GM23338 (cell line): ENCODE data around the gene ALDH9A1. TPM values are rescaled to one million over a fixed set of nuclear protein-coding genes. Genes with fewer than 3 reads are reported as not detected.

Experiments
- ATAC-seq: fragments of 200-7000 bp; cut with Tn5 transposase; 3 replicates; pipeline ENCODE4 v1.9.1; 2020
- DNase-seq: peaks from one replicate; pipeline ENCODE4 v3.0.0-alpha.2; 2015; ENCODE audit warnings: low spot score
- H2AFZ ChIP-seq: fragments of 200-600 bp; sonication (generic); 2 replicates; pipeline ENCODE4 v1.8.0; 2016; ENCODE audit warnings: antibody characterized with exemption, mild to moderate bottlenecking, moderate library complexity
- H3F3A ChIP-seq: fragments of 200-600 bp; sonication (generic); replicated peaks from 2 replicates; pipeline ENCODE4 v1.8.0; 2017; ENCODE audit warnings: antibody characterized with exemption, mixed run types, low read depth
- H3K27ac ChIP-seq: fragments of 200-600 bp; sonication (generic); 2 replicates; pipeline ENCODE4 v1.6.1; 2016; ENCODE audit warnings: low read depth
- H3K27me3 ChIP-seq: fragments of 200-600 bp; sonication (generic); 2 replicates; pipeline ENCODE4 v1.8.0; 2016; ENCODE audit warnings: mild to moderate bottlenecking, mixed run types, moderate library complexity; ENCODE audit not compliant: insufficient read depth
- H3K36me3 ChIP-seq: fragments of 200-600 bp; sonication (generic); 2 replicates; pipeline ENCODE4 v1.8.0; 2016; ENCODE audit warnings: mild to moderate bottlenecking; ENCODE audit not compliant: insufficient read depth
- H3K4me1 ChIP-seq: fragments of 200-600 bp; sonication (generic); 2 replicates; pipeline ENCODE4 v1.8.0; 2016; ENCODE audit warnings: mild to moderate bottlenecking, moderate library complexity; ENCODE audit not compliant: insufficient read depth
- H3K4me2 ChIP-seq: fragments of 200-600 bp; sonication (generic); 2 replicates; pipeline ENCODE4 v1.7.1; 2017; ENCODE audit warnings: mixed run types
- H3K4me3 ChIP-seq: fragments of 200-600 bp; sonication (generic); 2 replicates; pipeline ENCODE4 v1.6.1; 2016; ENCODE audit warnings: mixed run types
- H3K79me2 ChIP-seq: fragments of 200-600 bp; sonication (generic); replicated peaks from 2 replicates; pipeline ENCODE4 v1.8.0; 2017; ENCODE audit warnings: mild to moderate bottlenecking; ENCODE audit not compliant: insufficient read depth
- H3K9me2 ChIP-seq: fragments of 200-600 bp; sonication (generic); 2 replicates; pipeline ENCODE4 v1.8.0; 2017; ENCODE audit not compliant: insufficient read depth
- H4K20me1 ChIP-seq: fragments of 200-600 bp; sonication (generic); replicated peaks from 2 replicates; pipeline ENCODE4 v1.8.0; 2017; ENCODE audit warnings: mild to moderate bottlenecking; ENCODE audit not compliant: insufficient read depth
- H3K27ac Mint-ChIP-seq: 2 replicates; pipeline ENCODE4 v1.8.0; 2020; ENCODE audit warnings: inconsistent platforms, mild to moderate bottlenecking, moderate library complexity, mixed read lengths
- H3K27me3 Mint-ChIP-seq: 3 replicates; pipeline ENCODE4 v1.8.0; 2022; ENCODE audit warnings: low read depth, mild to moderate bottlenecking, moderate library complexity, mixed read lengths, inconsistent platforms; ENCODE audit not compliant: insufficient read depth, poor library complexity
- H3K36me3 Mint-ChIP-seq: 3 replicates; pipeline ENCODE4 v1.8.0; 2021; ENCODE audit warnings: low read depth, mild to moderate bottlenecking, inconsistent platforms, moderate library complexity, mixed read lengths
- H3K4me1 Mint-ChIP-seq: 3 replicates; pipeline ENCODE4 v1.8.0; 2020; ENCODE audit warnings: mild to moderate bottlenecking, inconsistent platforms, mixed read lengths
- H3K4me3 Mint-ChIP-seq: 3 replicates; pipeline ENCODE4 v1.8.0; 2021; ENCODE audit warnings: moderate library complexity, mild to moderate bottlenecking, inconsistent platforms, mixed read lengths
- H3K9me3 Mint-ChIP-seq: 3 replicates; pipeline ENCODE4 v1.8.0; 2020; ENCODE audit warnings: moderate library complexity, mild to moderate bottlenecking, inconsistent platforms, mixed read lengths
- CREB1 ChIP-seq: fragments of 250-450 bp; sonication (Bioruptor Pico); IDR thresholded peaks from 2 replicates; pipeline ENCODE4 v1.5.0; 2020; ENCODE audit warnings: low read depth, mild to moderate bottlenecking, moderate library complexity
- EZH2 ChIP-seq: fragments of 200-600 bp; sonication (generic); IDR thresholded peaks from one replicate; pipeline ENCODE4 v1.8.0; 2017; ENCODE audit warnings: antibody characterized with exemption, mild to moderate bottlenecking, low read depth; ENCODE audit not compliant: unreplicated experiment
- EZH2phosphoT487 ChIP-seq: fragments of 200-600 bp; sonication (generic); IDR thresholded peaks from one replicate; pipeline ENCODE4 v1.8.1; 2018; ENCODE audit warnings: antibody characterized with exemption; ENCODE audit not compliant: unreplicated experiment
- JUNB ChIP-seq: IDR thresholded peaks from one replicate; pipeline ENCODE4 v1.6.1; 2016; ENCODE audit warnings: antibody characterized with exemption; ENCODE audit not compliant: unreplicated experiment
- NANOG ChIP-seq: IDR thresholded peaks from 2 replicates; pipeline ENCODE4 v1.6.1; 2016; ENCODE audit warnings: antibody characterized with exemption, borderline replicate concordance
- POLR2AphosphoS5 ChIP-seq: IDR thresholded peaks from 2 replicates; pipeline ENCODE4 v1.6.1; 2016; ENCODE audit warnings: antibody characterized with exemption, low read depth
- REST ChIP-seq: IDR thresholded peaks from one replicate; pipeline ENCODE4 v1.6.1; 2018; ENCODE audit warnings: antibody characterized with exemption; ENCODE audit not compliant: unreplicated experiment
- STAT1 ChIP-seq: IDR thresholded peaks from one replicate; pipeline ENCODE4 v1.6.1; 2016; ENCODE audit warnings: antibody characterized with exemption; ENCODE audit not compliant: unreplicated experiment
- ZNF114 ChIP-seq: fragments of 250-450 bp; sonication (Bioruptor Pico); IDR thresholded peaks from 2 replicates; pipeline ENCODE4 v1.5.0; 2020; ENCODE audit warnings: mild to moderate bottlenecking, moderate library complexity
- ZNF331 ChIP-seq: fragments of 250-450 bp; sonication (Bioruptor Pico); IDR thresholded peaks from 2 replicates; pipeline ENCODE4 v1.5.0; 2020; ENCODE audit warnings: low read depth, mild to moderate bottlenecking, moderate library complexity
- polyA plus RNA-seq: library from polyadenylated mRNA; unstranded; fragments of >200 nt; fragmentation: Nextera tagmentation; extraction: Ambion mirVana; gene quantifications from 2 replicates; pipeline ENCODE4 v1.2.1, GENCODE V29; 2016
- total RNA-seq: library from RNA; depleted of rRNA; stranded (reverse); fragments of >200 nt; shearing (Covaris generic); gene quantifications from 2 replicates; pipeline ENCODE4 v1.2.3, GENCODE V29; 2014
- TF ChIP-seq, protein P1 (sequence below): IDR thresholded peaks from 2 replicates; pipeline ENCODE4 v1.6.1; 2016; ENCODE audit warnings: antibody characterized with exemption
- TF ChIP-seq, protein P2 (sequence below): fragments of 250-450 bp; sonication (Bioruptor Pico); IDR thresholded peaks from 2 replicates; pipeline ENCODE4 v1.5.0; 2020; ENCODE audit warnings: mild to moderate bottlenecking, moderate library complexity
- TF ChIP-seq, protein P3 (sequence below), 2 experiments: fragments of 200-600 bp in 1 of 2; sonication (generic) in 1 of 2; conservative IDR thresholded peaks; 2 replicates each; pipeline versions ENCODE4 v1.5.1 to v1.6.1; 2016 to 2017; ENCODE audit warnings: antibody characterized with exemption in 2 of 2, low read depth in 2 of 2, mild to moderate bottlenecking in 2 of 2, moderate library complexity in 1 of 2

Gene ALDH9A1
- total and polyA plus RNA-seq, 2 experiments from 2014 or later = 50.6 to 59.2 TPM

GRCh38 chr1:165707984-165708706, 9.8 kb upstream of the ALDH9A1 start:
- no peak overlapping the region for H3K27ac Mint-ChIP-seq
- Histone ChIP-seq H2AFZ (no peak overlapping the region), H3K27ac (no peak overlapping the region), H3K4me2 (no peak overlapping the region), H3K4me1 (no peaks in the 10 kb centered on the region), H4K20me1 (no peaks in the 10 kb centered on the region), H3K79me2 (no peaks in the 10 kb centered on the region), H3K9me2 (no peaks in the 10 kb centered on the region), H3K4me3 (no peak overlapping the region), H3K36me3 (no peaks in the 10 kb centered on the region), H3K27me3 (no peaks in the 10 kb centered on the region), H3F3A (no peaks in the 10 kb centered on the region)
- H3K27me3 Mint-ChIP-seq = peaks cover 3% of the 10 kb centered on the region
- ATAC-seq (no peak), DNase-seq (no peak)
- no peak overlapping the region for H3K4me3 Mint-ChIP-seq
- H3K4me1 Mint-ChIP-seq = no peaks in the 10 kb centered on the region
- no peaks in the 10 kb centered on the region for H3K36me3 Mint-ChIP-seq
- TF ChIP-seq POLR2AphosphoS5 (no peak), EZH2 (no peak), ZNF331 (no peak), NANOG (no peak), JUNB (no peak), STAT1 (no peak), ZNF114 (CRISPR knock-in tag) (no peak), CREB1 (CRISPR knock-in tag) (no peak), REST (no peak), EZH2phosphoT487 (no peak)
- TF ChIP-seq, protein P1, sequence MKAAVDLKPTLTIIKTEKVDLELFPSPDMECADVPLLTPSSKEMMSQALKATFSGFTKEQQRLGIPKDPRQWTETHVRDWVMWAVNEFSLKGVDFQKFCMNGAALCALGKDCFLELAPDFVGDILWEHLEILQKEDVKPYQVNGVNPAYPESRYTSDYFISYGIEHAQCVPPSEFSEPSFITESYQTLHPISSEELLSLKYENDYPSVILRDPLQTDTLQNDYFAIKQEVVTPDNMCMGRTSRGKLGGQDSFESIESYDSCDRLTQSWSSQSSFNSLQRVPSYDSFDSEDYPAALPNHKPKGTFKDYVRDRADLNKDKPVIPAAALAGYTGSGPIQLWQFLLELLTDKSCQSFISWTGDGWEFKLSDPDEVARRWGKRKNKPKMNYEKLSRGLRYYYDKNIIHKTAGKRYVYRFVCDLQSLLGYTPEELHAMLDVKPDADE = no peak
- TF ChIP-seq, protein P2, sequence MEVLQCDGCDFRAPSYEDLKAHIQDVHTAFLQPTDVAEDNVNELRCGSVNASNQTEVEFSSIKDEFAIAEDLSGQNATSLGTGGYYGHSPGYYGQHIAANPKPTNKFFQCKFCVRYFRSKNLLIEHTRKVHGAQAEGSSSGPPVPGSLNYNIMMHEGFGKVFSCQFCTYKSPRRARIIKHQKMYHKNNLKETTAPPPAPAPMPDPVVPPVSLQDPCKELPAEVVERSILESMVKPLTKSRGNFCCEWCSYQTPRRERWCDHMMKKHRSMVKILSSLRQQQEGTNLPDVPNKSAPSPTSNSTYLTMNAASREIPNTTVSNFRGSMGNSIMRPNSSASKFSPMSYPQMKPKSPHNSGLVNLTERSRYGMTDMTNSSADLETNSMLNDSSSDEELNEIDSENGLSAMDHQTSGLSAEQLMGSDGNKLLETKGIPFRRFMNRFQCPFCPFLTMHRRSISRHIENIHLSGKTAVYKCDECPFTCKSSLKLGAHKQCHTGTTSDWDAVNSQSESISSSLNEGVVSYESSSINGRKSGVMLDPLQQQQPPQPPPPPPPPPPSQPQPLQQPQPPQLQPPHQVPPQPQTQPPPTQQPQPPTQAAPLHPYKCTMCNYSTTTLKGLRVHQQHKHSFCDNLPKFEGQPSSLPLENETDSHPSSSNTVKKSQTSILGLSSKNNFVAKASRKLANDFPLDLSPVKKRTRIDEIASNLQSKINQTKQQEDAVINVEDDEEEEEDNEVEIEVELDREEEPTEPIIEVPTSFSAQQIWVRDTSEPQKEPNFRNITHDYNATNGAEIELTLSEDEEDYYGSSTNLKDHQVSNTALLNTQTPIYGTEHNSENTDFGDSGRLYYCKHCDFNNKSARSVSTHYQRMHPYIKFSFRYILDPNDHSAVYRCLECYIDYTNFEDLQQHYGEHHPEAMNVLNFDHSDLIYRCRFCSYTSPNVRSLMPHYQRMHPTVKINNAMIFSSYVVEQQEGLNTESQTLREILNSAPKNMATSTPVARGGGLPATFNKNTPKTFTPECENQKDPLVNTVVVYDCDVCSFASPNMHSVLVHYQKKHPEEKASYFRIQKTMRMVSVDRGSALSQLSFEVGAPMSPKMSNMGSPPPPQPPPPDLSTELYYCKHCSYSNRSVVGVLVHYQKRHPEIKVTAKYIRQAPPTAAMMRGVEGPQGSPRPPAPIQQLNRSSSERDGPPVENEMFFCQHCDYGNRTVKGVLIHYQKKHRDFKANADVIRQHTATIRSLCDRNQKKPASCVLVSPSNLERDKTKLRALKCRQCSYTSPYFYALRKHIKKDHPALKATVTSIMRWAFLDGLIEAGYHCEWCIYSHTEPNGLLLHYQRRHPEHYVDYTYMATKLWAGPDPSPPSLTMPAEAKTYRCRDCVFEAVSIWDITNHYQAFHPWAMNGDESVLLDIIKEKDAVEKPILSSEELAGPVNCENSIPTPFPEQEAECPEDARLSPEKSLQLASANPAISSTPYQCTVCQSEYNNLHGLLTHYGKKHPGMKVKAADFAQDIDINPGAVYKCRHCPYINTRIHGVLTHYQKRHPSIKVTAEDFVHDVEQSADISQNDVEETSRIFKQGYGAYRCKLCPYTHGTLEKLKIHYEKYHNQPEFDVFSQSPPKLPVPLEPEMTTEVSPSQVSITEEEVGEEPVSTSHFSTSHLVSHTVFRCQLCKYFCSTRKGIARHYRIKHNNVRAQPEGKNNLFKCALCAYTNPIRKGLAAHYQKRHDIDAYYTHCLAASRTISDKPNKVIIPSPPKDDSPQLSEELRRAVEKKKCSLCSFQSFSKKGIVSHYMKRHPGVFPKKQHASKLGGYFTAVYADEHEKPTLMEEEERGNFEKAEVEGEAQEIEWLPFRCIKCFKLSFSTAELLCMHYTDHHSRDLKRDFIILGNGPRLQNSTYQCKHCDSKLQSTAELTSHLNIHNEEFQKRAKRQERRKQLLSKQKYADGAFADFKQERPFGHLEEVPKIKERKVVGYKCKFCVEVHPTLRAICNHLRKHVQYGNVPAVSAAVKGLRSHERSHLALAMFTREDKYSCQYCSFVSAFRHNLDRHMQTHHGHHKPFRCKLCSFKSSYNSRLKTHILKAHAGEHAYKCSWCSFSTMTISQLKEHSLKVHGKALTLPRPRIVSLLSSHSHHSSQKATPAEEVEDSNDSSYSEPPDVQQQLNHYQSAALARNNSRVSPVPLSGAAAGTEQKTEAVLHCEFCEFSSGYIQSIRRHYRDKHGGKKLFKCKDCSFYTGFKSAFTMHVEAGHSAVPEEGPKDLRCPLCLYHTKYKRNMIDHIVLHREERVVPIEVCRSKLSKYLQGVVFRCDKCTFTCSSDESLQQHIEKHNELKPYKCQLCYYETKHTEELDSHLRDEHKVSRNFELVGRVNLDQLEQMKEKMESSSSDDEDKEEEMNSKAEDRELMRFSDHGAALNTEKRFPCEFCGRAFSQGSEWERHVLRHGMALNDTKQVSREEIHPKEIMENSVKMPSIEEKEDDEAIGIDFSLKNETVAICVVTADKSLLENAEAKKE = no peak
- TF ChIP-seq, protein P3, sequence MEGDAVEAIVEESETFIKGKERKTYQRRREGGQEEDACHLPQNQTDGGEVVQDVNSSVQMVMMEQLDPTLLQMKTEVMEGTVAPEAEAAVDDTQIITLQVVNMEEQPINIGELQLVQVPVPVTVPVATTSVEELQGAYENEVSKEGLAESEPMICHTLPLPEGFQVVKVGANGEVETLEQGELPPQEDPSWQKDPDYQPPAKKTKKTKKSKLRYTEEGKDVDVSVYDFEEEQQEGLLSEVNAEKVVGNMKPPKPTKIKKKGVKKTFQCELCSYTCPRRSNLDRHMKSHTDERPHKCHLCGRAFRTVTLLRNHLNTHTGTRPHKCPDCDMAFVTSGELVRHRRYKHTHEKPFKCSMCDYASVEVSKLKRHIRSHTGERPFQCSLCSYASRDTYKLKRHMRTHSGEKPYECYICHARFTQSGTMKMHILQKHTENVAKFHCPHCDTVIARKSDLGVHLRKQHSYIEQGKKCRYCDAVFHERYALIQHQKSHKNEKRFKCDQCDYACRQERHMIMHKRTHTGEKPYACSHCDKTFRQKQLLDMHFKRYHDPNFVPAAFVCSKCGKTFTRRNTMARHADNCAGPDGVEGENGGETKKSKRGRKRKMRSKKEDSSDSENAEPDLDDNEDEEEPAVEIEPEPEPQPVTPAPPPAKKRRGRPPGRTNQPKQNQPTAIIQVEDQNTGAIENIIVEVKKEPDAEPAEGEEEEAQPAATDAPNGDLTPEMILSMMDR (conservative IDR thresholded peaks at IDR 0.05; ENCODE audit: low read depth in 2 of 2) = no peak
- H3K9me3 Mint-ChIP-seq = no peaks in the 10 kb centered on the region
